GM19452 (cell line): ENCODE results near the gene HOXA3.

Experiments used
- ATAC-seq: cut with Tn5 transposase; IDR thresholded peaks from one replicate; pipeline ENCODE4 v1.9.1; 2021; ENCODE audit not compliant: unreplicated experiment

HOXA3 gene

DNA sequence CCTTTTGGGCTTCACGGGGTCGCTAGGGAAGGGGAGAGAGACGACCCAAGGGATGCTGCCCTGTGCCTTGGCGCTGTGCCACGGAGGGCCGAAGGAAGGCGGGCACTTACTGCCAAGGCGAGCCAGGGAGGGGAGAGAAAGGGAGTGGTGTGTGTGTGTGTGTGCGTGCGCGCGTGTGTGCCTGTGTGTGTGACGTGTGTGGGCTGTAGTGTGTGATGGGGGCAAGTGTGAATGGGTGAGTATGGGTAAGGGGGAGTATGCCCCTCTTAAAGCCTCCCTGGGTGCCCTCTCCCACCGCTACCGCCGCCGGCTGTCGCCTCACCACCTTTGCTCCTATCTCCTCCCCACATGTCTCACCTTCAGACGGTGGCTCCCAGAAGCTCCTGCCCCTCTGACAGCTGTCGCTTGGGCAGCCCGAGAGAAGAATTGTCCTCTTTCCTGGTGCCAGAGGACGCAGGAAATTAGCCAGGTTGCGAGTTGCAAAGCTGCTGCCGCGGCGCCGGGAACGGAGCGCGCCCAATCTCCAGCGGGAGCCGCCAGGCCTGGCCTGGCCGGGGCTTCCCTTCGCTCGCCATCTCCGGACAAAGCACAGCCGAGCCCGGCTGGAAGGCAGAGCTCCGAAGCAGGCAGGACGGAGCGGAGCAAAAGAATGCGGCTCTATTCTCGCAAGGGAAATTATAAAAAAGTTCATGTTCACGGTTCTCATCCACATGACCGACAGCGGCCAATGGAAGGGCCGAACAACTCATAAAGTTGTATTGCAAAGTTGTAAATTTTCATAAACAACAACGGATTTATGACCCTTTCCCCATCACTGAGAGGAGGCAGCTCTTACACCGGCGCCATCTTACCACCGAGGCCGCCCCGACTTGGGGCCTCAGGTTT, at the start of gene HOXA3:
HOXA3 (minus strand) TSS at position 653 of the 885 bp plus-strand sequence. CDS start 41,943 bp downstream, outside the sequence.
- no peak for ATAC-seq

DNA sequence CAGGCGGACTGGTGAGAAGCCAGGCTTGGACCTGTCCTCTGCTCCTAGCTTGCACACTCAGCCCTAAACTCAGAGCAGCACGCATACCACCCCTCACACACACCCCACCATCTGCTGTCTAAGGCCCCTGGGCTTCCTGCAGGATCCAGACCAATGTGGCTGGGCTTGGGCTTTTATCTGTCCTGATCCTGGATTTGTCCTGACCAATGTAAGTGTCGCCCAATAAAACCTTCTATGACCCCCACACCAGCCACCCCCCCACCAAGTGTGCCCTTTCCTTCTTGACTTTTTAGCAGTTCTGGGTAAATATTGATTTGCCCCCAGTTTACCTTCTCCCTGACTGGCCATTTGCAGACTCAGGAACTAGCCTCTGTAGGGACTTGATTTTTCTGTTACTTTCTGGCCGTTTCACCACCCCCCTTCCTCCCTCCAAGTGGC, 49.2 kb upstream of the HOXA3 start:
- no peak for ATAC-seq

- ATAC-seq = no peak
Measured at GRCh38 chr7:27200761-27201579, 48.6 kb upstream of the HOXA3 start.

DNA sequence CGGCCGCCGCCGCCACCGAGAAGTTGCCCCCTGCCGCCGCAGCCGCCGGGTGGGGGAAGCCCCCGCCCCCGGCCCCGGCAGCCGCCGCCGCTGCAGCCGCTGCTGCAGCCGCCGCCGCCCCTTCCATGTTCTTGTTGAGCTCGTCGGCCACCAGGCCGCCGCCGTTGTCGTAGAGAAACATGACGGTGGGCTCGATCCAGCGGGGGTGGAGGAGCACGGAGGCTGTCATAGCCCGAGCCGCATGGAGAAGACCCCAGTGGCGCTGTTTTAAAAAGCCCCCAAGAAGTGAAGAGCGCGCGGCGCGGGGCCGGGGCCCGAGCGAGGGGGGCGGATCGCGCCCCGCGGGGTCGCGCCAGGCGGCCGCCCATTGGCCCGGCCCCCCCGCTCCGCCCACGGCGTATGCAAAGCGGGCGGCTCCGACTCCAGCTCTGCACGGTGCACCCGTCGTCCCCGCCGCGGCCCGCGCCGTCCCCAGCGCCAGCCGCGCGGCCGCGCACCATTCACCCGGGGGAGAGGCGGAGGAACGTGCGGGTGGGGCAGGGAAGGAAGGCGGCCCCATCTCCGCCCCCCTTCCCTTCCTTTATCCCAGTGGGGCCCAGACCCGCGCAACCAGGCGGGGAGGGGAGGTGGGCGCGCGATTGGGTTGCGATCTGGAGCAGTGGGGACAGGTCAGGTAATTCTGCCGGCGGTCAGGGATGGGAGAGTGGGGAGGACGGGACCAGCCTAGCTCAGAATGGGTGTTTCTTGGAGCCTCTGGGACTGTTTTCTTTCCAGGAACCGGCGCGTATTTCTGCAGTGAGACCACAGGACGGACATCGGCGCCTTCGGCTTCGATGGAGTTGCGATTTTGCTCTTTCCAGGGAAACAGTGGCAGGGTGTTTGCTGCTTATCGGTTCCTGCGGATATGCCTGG, 47.7 kb upstream of the HOXA3 start, which contains the start of gene HOXA13:
HOXA13 (minus strand) TSS at position 243 of the 912 bp plus-strand sequence; CDS start at position 229, 14 bp downstream.
- peak; percentile 73 for ATAC-seq

GRCh38 chr7:27198871-27199801, 46.8 kb upstream of the HOXA3 start:
- no peak for ATAC-seq

- no peak for ATAC-seq
Measured at GRCh38 chr7:27198138-27198841, 45.9 kb upstream of the HOXA3 start.

GRCh38 chr7:27197137-27198042, 45.0 kb upstream of the HOXA3 start:
- ATAC-seq = no peak

DNA sequence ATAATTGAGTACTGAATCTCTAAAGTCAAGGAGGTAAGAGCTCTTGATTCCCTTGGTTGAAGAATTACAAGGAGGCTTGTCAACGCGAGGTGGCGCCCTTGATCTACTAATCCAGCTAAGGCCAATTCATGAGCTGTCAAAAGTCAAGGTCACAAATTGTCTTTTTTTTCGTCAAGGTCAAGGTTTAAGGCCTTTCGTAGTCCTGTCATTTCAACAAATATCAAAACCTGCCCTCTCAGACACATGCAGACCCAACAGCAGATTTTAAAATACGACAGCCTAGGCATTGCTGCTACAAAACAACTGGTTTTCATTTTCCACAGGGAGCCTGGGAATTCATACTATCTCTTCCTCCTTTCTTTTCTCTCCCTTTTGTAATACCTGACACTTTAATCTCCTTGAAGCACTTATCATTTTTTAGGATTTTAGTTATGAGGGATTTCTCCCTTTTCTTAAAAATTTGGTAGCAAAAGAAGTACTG, 43.9 kb upstream of the HOXA3 start:
- ATAC-seq = no peak

- ATAC-seq = no peak
Measured at GRCh38 chr7:27194686-27195379, 42.5 kb upstream of the HOXA3 start.

- no peak for ATAC-seq
Measured at GRCh38 chr7:27194002-27194352, 41.6 kb upstream of the HOXA3 start.

- no peak for ATAC-seq
Measured at GRCh38 chr7:27193335-27194001, 41.1 kb upstream of the HOXA3 start.

- no peak for ATAC-seq
Measured at GRCh38 chr7:27192546-27193334, 40.4 kb upstream of the HOXA3 start.

- no peak for ATAC-seq
Measured at GRCh38 chr7:27191833-27192545, 39.6 kb upstream of the HOXA3 start.

DNA sequence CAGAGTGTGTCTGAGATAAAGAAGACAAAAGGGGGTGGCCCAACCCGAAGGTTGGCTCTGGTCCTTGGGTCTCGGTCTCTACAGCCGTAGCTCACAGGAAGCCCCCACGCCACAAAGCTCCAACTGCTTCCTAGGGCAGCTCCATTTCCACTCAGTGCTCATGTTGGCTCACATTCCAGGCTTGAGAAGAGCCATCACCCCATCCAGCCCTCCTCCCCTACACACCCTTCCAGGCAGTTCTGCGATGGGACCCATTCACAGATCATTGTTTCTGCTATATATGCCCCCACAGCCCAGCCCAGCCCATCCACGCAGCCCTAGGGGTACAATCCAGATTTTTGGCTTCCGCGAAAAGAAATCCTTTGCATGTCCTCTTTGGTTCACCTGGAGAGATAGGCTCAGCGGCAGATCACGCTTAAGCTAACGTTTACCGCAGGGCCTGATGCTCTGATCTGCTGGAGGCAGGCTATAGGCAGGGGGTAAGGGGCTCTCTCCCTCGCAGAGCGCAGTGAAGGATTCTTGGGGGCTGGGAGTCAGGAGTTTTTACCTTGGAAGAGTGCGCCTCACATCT, 38.9 kb upstream of the HOXA3 start:
- ATAC-seq = no peak
